ENCODE measurements around the gene ERBB4.

- TF ChIP-seq CTCF (conservative IDR thresholded peaks at IDR 0.05; ENCODE audit: low read depth, low read length) (peak; percentile 30; the same call in 1 of the 2 replicates), EZH2 (IDR thresholded peaks at IDR 0.05; ENCODE audit: borderline replicate concordance, low read depth, low read length, poor library complexity, severe bottlenecking) (no peak)
Measured at GRCh38 chr2:212064318-212064717, 474.3 kb downstream of the ERBB4 start.
